ENCODE results near the gene LOXL3. TPM values are rescaled to one million over a fixed set of nuclear protein-coding genes. Genes with fewer than 3 reads are reported as not detected.
A peak's percentile ranks its signal among the peaks of the same experiment; 100 is the strongest.

Gene LOXL3
- total RNA-seq, 4 donors from 2014 or later = 5.0 to 16.2 (median 13.5) TPM

DNA sequence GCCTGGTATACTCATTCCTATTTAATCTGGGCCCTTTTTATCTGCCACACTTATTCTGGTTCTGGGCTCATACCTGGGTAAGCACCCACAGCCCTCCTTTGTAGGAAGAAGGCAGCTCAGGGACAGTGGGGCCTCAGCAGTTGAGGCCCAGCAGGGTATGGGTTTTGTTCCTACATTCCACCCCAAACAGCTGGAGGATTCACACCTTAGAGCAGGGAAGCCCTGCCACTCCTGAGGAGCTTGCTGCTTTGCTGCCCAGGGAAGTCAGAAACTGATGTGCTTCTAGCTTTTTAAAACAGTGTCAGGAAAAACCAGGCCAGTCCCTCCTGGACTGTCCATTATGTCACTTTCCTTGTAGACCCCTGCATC is 53.2 kb downstream of the LOXL3 start:
- Histone ChIP-seq H3K9me3 (no peaks in the 10 kb centered on the region), H3K27ac (no peak overlapping the region), H3K4me1 (peaks cover 0 to 69% (median 30%) of the 10 kb centered on the region in 4 donors), H3K36me3 (peaks cover 0 to 15% (median 0%) of the 10 kb centered on the region in 3 donors), H3K4me3 (no peak overlapping the region), H3K27me3 (peaks cover 0 to 56% of the 10 kb centered on the region in 2 donors)
- no peak for DNase-seq (ENCODE audit: low spot score in 2 of 2)
- no peak for TF ChIP-seq EP300 (IDR thresholded peaks at IDR 0.05)
- TF ChIP-seq, protein P1, sequence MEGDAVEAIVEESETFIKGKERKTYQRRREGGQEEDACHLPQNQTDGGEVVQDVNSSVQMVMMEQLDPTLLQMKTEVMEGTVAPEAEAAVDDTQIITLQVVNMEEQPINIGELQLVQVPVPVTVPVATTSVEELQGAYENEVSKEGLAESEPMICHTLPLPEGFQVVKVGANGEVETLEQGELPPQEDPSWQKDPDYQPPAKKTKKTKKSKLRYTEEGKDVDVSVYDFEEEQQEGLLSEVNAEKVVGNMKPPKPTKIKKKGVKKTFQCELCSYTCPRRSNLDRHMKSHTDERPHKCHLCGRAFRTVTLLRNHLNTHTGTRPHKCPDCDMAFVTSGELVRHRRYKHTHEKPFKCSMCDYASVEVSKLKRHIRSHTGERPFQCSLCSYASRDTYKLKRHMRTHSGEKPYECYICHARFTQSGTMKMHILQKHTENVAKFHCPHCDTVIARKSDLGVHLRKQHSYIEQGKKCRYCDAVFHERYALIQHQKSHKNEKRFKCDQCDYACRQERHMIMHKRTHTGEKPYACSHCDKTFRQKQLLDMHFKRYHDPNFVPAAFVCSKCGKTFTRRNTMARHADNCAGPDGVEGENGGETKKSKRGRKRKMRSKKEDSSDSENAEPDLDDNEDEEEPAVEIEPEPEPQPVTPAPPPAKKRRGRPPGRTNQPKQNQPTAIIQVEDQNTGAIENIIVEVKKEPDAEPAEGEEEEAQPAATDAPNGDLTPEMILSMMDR (IDR thresholded peaks at IDR 0.05) = no peak
- no peak for TF ChIP-seq POLR2A (IDR thresholded peaks at IDR 0.05)

DNA sequence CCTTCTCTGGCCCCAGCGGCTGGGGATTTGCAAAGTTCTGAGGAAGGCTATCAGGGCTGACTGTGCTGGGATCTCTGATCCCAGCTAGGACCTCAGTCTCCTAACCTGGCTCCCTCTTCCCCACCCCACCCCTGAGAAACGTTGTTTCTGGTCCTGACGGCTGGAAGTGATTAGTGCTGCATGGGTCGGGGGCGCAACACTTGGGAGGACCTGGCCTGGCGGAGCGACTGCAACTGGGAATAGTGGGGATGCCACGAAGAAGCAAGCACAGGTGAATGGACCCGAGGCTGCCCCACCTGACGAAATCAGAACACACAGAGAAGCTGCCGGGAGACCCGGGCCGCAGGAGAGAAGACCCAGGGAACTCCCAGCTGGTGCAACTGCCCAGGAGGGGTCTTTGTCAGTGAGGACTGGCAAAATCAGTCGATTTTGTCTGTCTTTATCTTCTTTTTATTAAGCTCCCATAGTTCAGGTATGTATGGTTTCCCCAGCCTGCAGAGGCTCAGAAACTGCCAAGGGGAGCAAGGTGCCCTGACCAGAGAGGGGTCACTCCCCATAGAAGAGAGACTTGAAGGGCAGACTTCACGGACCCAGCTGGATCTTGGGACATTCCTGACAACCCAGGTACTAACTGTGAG is 53.7 kb downstream of the LOXL3 start:
- Histone ChIP-seq H3K4me3 (no peak overlapping the region), H3K36me3 (peaks cover 0 to 10% (median 0%) of the 10 kb centered on the region in 3 donors), H3K4me1 (peaks cover 0 to 64% (median 28%) of the 10 kb centered on the region in 4 donors), H3K9me3 (no peaks in the 10 kb centered on the region), H3K27me3 (peaks cover 0 to 56% of the 10 kb centered on the region in 2 donors), H3K27ac (no peak overlapping the region)
- TF ChIP-seq EP300 (IDR thresholded peaks at IDR 0.05) (no peak), POLR2A (IDR thresholded peaks at IDR 0.05) (no peak)
- TF ChIP-seq, protein P1 (IDR thresholded peaks at IDR 0.05) = no peak
- no peak for DNase-seq (ENCODE audit: low spot score in 2 of 2)
- WGBS, 2 donors = 48 to 58% methylated on average over 14 to 15 of the region's 15 CpGs

DNA sequence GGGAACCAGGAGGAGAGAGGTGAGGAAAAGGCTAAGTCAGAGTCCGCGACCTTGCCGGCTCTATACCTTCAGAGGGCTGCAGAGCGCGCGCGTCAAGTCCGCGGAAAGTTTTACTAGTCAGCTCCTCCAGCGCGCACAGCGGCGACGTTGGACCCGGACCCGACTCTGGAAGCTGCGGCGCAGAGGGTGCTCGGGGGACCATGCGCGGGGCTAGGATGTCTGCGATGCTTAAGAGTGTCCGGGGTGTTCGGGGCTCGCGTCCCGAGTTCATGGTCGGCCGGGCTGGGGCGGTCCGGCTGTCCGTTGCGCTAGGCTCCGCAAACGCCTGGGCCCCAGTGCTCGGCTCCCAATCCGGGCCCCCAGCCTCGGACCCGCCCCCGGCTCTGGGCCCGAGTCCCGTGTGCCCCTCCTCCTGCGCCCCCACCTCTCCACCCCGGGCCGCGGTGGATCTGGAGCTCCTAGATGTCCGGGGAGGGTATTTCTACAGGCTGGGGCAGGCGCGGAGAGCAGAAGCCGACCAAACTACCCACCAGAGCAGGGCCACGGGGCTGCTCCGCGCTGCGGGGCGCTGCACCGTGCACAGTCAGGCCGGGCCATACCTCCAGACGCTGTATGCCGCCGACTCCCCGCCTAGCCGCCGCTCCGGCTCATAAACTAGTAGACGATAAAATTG is 54.3 kb downstream of the LOXL3 start, which contains the start of gene LBX2:
TSS of gene LBX2 (minus strand) at position 337 of the 673 bp plus-strand sequence. CDS start at position 271, 66 bp downstream.
- no peak for DNase-seq (ENCODE audit: low spot score in 2 of 2)
- TF ChIP-seq, protein P1 (IDR thresholded peaks at IDR 0.05) = no peak
- no peak for TF ChIP-seq POLR2A (IDR thresholded peaks at IDR 0.05)
- no peak for TF ChIP-seq EP300 (IDR thresholded peaks at IDR 0.05)
- H3K36me3 ChIP-seq = peaks cover 0 to 6% (median 0%) of the 10 kb centered on the region in 3 donors
- 0 to 5% methylated on average over 14 to 36 of the region's 65 CpGs for WGBS, 2 donors
- peaks cover 0 to 57% (median 28%) of the 10 kb centered on the region in 4 donors for H3K4me1 ChIP-seq
- H3K27me3 ChIP-seq = peaks cover 0 to 56% of the 10 kb centered on the region in 2 donors
- H3K27ac ChIP-seq = no peak within 1 kb of the TSS
- H3K9me3 ChIP-seq = no peaks in the 10 kb centered on the region
- H3K4me3 ChIP-seq = peak within 1 kb of the TSS; percentile 5 to 43 (median 28)

DNA sequence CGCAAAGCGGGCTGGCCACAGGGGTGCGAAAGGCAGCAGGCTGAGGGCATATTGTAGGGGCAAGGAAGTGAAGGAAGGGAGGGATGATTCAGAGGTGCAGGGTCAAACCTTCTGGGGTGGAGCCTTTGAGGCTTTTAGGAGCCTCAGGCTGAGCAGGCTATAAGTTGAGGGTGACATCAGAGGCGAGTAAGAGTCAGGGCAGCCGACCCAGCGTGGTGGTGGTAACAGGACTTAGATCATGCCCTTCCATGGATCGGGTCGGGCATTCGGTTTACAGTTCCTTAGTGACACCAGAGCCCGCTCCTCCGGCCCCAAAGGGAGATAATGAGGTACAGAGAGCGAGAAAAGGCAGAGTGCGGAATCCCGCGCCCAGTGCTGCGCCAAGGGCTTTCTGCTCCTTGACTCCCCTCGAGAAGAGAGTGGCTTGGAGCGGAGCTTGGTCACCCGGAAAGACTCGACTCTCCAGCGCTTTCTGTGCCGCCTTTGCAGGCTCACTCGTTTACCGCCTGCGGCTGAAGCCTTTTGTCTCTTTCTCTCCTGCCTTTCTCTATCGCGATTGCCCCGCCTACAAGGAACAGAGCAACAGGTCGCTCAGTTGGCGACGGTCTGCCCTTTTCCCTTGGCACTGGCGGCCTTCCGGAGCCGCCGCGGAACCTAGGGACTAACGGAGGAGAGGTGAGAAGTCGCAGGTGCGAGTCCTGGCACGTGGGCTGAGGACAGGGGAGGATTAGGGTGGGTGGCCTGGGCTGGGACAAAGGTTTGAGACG is 55.1 kb downstream of the LOXL3 start:
- H3K4me1 ChIP-seq = peaks cover 0 to 50% (median 25%) of the 10 kb centered on the region in 4 donors
- no peak overlapping the region for H3K27ac ChIP-seq
- no peak for DNase-seq (ENCODE audit: low spot score in 2 of 2)
- peaks cover 0 to 56% of the 10 kb centered on the region in 2 donors for H3K27me3 ChIP-seq
- TF ChIP-seq EP300 (IDR thresholded peaks at IDR 0.05) (no peak), POLR2A (IDR thresholded peaks at IDR 0.05) (no peak)
- TF ChIP-seq, protein P1 (IDR thresholded peaks at IDR 0.05) = no peak
- peak overlapping the region; percentile 5 to 43 (median 28) for H3K4me3 ChIP-seq
- H3K9me3 ChIP-seq = no peaks in the 10 kb centered on the region
- peaks cover 0 to 10% (median 0%) of the 10 kb centered on the region in 3 donors for H3K36me3 ChIP-seq
- 1 to 3% methylated on average over 40 to 41 of the region's 41 CpGs for WGBS, 2 donors

Data from tibial nerve (tissue), 4 donors.